Neural progenitor cell (in vitro differentiated cells): ENCODE results near the gene ABHD1.

ENCODE experiments used
- EZH2 ChIP-seq: fragments of 200-600 bp; sonication (generic); IDR thresholded peaks from 2 replicates; pipeline ENCODE4 v1.6.1; 2017; ENCODE audit warnings: antibody characterized with exemption, mild to moderate bottlenecking, moderate library complexity
- EZH2phosphoT487 ChIP-seq: fragments of 200-600 bp; sonication (generic); IDR thresholded peaks from 2 replicates; pipeline ENCODE4 v1.6.1; 2017; ENCODE audit warnings: antibody characterized with exemption
- TF ChIP-seq, protein P1 (sequence below): fragments of 200-600 bp; sonication (generic); IDR thresholded peaks from 2 replicates; pipeline ENCODE4 v1.5.1; 2017; ENCODE audit warnings: antibody characterized with exemption, mild to moderate bottlenecking

DNA sequence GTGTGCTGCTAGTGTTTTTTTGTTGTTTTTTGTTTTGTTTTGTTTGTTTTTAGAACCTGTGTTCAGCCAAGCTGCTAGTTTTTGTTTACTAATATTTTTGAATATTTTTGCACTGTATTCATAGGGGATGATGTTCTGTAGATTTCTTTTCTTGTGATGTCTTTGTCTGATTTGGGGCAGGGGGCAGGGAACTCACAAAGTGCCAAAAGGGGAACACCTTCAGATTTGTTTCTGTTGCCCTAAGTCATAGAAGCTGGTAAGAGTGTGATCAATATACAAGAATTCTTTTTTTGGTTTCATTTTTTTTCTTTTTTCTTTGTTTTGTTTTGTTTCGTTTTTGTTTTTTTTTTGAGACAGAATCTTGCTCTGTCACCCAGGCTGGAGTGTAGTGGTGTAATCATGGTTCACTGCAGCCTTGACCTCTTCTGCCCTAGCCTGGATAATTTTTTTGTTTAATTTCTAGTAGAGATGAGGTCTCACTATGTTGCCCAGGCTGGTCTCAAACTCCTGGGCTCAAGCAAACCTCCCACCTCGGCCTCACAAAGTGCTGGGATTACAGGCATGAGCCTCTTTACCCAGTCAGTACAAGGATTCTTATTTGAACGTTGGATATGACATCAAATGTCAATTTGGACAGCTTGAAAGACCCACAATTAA lies 55.9 kb downstream of the ABHD1 start:
- TF ChIP-seq EZH2 (no peak), EZH2phosphoT487 (no peak)
- TF ChIP-seq, protein P1, sequence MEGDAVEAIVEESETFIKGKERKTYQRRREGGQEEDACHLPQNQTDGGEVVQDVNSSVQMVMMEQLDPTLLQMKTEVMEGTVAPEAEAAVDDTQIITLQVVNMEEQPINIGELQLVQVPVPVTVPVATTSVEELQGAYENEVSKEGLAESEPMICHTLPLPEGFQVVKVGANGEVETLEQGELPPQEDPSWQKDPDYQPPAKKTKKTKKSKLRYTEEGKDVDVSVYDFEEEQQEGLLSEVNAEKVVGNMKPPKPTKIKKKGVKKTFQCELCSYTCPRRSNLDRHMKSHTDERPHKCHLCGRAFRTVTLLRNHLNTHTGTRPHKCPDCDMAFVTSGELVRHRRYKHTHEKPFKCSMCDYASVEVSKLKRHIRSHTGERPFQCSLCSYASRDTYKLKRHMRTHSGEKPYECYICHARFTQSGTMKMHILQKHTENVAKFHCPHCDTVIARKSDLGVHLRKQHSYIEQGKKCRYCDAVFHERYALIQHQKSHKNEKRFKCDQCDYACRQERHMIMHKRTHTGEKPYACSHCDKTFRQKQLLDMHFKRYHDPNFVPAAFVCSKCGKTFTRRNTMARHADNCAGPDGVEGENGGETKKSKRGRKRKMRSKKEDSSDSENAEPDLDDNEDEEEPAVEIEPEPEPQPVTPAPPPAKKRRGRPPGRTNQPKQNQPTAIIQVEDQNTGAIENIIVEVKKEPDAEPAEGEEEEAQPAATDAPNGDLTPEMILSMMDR = no peak
